Upper lobe of left lung (tissue), 4 donors: Measurements from ENCODE around the gene NKAIN4.

Experiments used
- CTCF ChIP-seq, 6 experiments: fragments of 450-650 bp in 4 of 6; fragments of 200-600 bp in 2 of 6; sonication (generic) in 2 of 6; IDR thresholded peaks; one replicate each; pipeline ENCODE4 v1.5.1; 2016 to 2019; ENCODE audit warnings: antibody characterized with exemption in 6 of 6
- EP300 ChIP-seq, 4 donors: sonication (generic); formaldehyde crosslinking; IDR thresholded peaks; one replicate each; pipeline ENCODE4 v1.5.1; 2017; ENCODE audit warnings: antibody characterized with exemption in 4 of 4, control low read depth in 2 of 4
- POLR2A ChIP-seq, 4 donors: fragments of 450-650 bp; IDR thresholded peaks; one replicate each; pipeline ENCODE4 v1.5.1; 2016 to 2017; ENCODE audit warnings: antibody characterized with exemption in 4 of 4, mild to moderate bottlenecking in 2 of 4

- no peak for TF ChIP-seq CTCF (IDR thresholded peaks at IDR 0.05)
- no peak for TF ChIP-seq POLR2A (IDR thresholded peaks at IDR 0.05)
- no peak for TF ChIP-seq EP300 (IDR thresholded peaks at IDR 0.05)
These were observed 48.9 kb upstream of the NKAIN4 start for GRCh38 chr20:63303095-63303666.
